K562 (cell line): Measurements from ENCODE around the gene MDP1. TPM values are rescaled to one million over a fixed set of nuclear protein-coding genes. Genes with fewer than 3 reads are reported as not detected.

Experiments used
- BHLHE40 ChIP-seq: IDR thresholded peaks from 2 replicates; pipeline ENCODE4 v1.6.1; 2011; ENCODE audit warnings: low read length, improper control_type of control experiment
- CSDE1 ChIP-seq, 2 experiments: fragments of 450-650 bp; IDR thresholded peaks; 2 replicates each; pipeline ENCODE4 v1.6.1; 2016; ENCODE audit warnings: mild to moderate bottlenecking in 1 of 2
- E2F3 ChIP-seq: fragments of 250-450 bp; sonication (Bioruptor Pico); IDR thresholded peaks from 2 replicates; pipeline ENCODE4 v1.4.0; 2020; ENCODE audit warnings: mild to moderate bottlenecking
- FOS ChIP-seq: IDR thresholded peaks from 3 replicates; pipeline ENCODE4 v1.6.1; 2011; ENCODE audit not compliant: insufficient read length; ENCODE audit errors: extremely low read depth
- FOXM1 ChIP-seq, 2 experiments: fragments of 450-650 bp in 1 of 2; sonication (generic) in 1 of 2; formaldehyde crosslinking in 1 of 2; IDR thresholded peaks; 2 replicates each; pipeline versions ENCODE4 v1.6.1 to v1.9.0; 2017 to 2022; ENCODE audit warnings: low read depth in 2 of 2, mild to moderate bottlenecking in 2 of 2, missing genetic modification reagents in 1 of 2, moderate library complexity in 1 of 2
- GABPA ChIP-seq: fragments of 200-800 bp; sonication (Bioruptor generic); conservative IDR thresholded peaks from 2 replicates; pipeline ENCODE4 v1.6.1; 2016; ENCODE audit warnings: low read depth, missing genetic modification characterization, missing compliant biosample characterization
- MLX ChIP-seq, 2 experiments: fragments of 450-650 bp in 1 of 2; sonication (generic) in 1 of 2; formaldehyde crosslinking; conservative IDR thresholded peaks; 2 replicates each; pipeline versions ENCODE4 v1.4.0 to v1.8.1; 2020 to 2022; ENCODE audit warnings: mild to moderate bottlenecking in 1 of 2, missing genetic modification reagents in 1 of 2
- TFAM ChIP-seq: fragments of 250-450 bp; sonication (Bioruptor Pico); conservative IDR thresholded peaks from 2 replicates; pipeline ENCODE4 v1.5.0; 2021; ENCODE audit warnings: mild to moderate bottlenecking, moderate library complexity
- THRAP3 ChIP-seq: fragments of 450-650 bp; IDR thresholded peaks from 2 replicates; pipeline ENCODE4 v1.6.1; 2016; ENCODE audit warnings: mild to moderate bottlenecking, inconsistent platforms, borderline replicate concordance
- polyA plus RNA-seq, 8 experiments: library from polyadenylated mRNA; depleted of rRNA in 4 of 8; stranded (reverse) in 5 of 8; unstranded in 3 of 8; fragments of >200 nt; fragmentation: Nextera tagmentation in 2 of 8; fragmentation: Illumina TruSeq in 1 of 8; extraction: Ambion mirVana in 2 of 8; extraction: Trizol in 1 of 8; gene quantifications; 2 replicates each; pipeline versions ENCODE4 v1.2.1 to v1.2.3, GENCODE V29; 2011 to 2014; ENCODE audit warnings: inconsistent platforms in 1 of 8, missing spikeins in 1 of 8
- total RNA-seq, 7 experiments: library from RNA; depleted of rRNA in 6 of 7; stranded (reverse); fragments of >200 nt in 6 of 7; fragmentation: Illumina TruSeq in 2 of 7; extraction: Trizol in 2 of 7; gene quantifications; 2 replicates each; pipeline versions ENCODE4 v1.2.1 to v1.2.3, GENCODE V29; 2011 to 2021; ENCODE audit warnings: low replicate concordance in 1 of 7
- TF ChIP-seq, protein P1 (sequence below): fragments of 200-600 bp; sonication (generic); IDR thresholded peaks from one replicate; pipeline ENCODE4 v1.6.1; 2012; ENCODE audit warnings: mild to moderate bottlenecking, low read depth, low read length, inconsistent platforms

MDP1 gene
- total and polyA plus RNA-seq, 9 of the 15 experiments (the other 6 are each of a cell fraction or from before 2014, with no cell fraction given): 2.7 to 29.6 (median 11.0) TPM

GRCh38 chr14:24179961-24180796 is 35.7 kb downstream of the MDP1 start (continued):
- TF ChIP-seq, protein P1, sequence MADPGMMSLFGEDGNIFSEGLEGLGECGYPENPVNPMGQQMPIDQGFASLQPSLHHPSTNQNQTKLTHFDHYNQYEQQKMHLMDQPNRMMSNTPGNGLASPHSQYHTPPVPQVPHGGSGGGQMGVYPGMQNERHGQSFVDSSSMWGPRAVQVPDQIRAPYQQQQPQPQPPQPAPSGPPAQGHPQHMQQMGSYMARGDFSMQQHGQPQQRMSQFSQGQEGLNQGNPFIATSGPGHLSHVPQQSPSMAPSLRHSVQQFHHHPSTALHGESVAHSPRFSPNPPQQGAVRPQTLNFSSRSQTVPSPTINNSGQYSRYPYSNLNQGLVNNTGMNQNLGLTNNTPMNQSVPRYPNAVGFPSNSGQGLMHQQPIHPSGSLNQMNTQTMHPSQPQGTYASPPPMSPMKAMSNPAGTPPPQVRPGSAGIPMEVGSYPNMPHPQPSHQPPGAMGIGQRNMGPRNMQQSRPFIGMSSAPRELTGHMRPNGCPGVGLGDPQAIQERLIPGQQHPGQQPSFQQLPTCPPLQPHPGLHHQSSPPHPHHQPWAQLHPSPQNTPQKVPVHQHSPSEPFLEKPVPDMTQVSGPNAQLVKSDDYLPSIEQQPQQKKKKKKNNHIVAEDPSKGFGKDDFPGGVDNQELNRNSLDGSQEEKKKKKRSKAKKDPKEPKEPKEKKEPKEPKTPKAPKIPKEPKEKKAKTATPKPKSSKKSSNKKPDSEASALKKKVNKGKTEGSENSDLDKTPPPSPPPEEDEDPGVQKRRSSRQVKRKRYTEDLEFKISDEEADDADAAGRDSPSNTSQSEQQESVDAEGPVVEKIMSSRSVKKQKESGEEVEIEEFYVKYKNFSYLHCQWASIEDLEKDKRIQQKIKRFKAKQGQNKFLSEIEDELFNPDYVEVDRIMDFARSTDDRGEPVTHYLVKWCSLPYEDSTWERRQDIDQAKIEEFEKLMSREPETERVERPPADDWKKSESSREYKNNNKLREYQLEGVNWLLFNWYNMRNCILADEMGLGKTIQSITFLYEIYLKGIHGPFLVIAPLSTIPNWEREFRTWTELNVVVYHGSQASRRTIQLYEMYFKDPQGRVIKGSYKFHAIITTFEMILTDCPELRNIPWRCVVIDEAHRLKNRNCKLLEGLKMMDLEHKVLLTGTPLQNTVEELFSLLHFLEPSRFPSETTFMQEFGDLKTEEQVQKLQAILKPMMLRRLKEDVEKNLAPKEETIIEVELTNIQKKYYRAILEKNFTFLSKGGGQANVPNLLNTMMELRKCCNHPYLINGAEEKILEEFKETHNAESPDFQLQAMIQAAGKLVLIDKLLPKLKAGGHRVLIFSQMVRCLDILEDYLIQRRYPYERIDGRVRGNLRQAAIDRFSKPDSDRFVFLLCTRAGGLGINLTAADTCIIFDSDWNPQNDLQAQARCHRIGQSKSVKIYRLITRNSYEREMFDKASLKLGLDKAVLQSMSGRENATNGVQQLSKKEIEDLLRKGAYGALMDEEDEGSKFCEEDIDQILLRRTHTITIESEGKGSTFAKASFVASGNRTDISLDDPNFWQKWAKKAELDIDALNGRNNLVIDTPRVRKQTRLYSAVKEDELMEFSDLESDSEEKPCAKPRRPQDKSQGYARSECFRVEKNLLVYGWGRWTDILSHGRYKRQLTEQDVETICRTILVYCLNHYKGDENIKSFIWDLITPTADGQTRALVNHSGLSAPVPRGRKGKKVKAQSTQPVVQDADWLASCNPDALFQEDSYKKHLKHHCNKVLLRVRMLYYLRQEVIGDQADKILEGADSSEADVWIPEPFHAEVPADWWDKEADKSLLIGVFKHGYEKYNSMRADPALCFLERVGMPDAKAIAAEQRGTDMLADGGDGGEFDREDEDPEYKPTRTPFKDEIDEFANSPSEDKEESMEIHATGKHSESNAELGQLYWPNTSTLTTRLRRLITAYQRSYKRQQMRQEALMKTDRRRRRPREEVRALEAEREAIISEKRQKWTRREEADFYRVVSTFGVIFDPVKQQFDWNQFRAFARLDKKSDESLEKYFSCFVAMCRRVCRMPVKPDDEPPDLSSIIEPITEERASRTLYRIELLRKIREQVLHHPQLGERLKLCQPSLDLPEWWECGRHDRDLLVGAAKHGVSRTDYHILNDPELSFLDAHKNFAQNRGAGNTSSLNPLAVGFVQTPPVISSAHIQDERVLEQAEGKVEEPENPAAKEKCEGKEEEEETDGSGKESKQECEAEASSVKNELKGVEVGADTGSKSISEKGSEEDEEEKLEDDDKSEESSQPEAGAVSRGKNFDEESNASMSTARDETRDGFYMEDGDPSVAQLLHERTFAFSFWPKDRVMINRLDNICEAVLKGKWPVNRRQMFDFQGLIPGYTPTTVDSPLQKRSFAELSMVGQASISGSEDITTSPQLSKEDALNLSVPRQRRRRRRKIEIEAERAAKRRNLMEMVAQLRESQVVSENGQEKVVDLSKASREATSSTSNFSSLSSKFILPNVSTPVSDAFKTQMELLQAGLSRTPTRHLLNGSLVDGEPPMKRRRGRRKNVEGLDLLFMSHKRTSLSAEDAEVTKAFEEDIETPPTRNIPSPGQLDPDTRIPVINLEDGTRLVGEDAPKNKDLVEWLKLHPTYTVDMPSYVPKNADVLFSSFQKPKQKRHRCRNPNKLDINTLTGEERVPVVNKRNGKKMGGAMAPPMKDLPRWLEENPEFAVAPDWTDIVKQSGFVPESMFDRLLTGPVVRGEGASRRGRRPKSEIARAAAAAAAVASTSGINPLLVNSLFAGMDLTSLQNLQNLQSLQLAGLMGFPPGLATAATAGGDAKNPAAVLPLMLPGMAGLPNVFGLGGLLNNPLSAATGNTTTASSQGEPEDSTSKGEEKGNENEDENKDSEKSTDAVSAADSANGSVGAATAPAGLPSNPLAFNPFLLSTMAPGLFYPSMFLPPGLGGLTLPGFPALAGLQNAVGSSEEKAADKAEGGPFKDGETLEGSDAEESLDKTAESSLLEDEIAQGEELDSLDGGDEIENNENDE: no peak
- TF ChIP-seq THRAP3 (no peak), MLX (CRISPR knock-in tag; conservative IDR thresholded peaks at IDR 0.05) (no peak), FOS (no peak), TFAM (CRISPR knock-in tag) (no peak), FOXM1 (IDR thresholded peaks at IDR 0.05; ENCODE audit: low read depth) (no peak), FOXM1 (CRISPR knock-in tag; IDR thresholded peaks at IDR 0.05; ENCODE audit: low read depth) (no peak), GABPA (tag) (no peak), CSDE1 (IDR thresholded peaks at IDR 0.05) (no peak), BHLHE40 (no peak), E2F3 (CRISPR knock-in tag) (no peak)
